ENCODE data around the gene SLC41A3.
"Not testable (repeated sequence)": the region's sequence is repeated elsewhere in the genome, so short reads cannot be mapped to it uniquely, and the experiment has no call there.

The SLC41A3 gene

DNA sequence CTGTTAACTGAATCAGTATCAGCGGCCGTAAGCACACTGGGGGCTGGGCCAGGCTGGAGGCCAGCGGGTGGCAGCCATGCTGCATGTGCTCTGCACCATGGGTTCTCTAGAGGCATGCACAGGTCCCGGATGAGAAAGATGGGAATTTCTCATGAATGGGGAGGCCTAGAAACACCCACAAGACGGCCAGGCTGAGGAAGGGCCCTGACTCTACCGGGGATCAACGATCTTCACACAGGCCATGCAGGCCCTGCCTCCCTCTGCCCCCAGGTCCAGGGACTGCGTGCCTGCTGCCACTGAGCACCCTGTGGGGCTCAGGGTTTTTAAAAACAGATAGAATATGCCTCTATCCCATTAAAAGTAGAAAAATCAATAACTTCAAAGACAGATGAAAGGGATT, 32.7 kb downstream of the SLC41A3 start:
- DNase-seq = no peak

DNA sequence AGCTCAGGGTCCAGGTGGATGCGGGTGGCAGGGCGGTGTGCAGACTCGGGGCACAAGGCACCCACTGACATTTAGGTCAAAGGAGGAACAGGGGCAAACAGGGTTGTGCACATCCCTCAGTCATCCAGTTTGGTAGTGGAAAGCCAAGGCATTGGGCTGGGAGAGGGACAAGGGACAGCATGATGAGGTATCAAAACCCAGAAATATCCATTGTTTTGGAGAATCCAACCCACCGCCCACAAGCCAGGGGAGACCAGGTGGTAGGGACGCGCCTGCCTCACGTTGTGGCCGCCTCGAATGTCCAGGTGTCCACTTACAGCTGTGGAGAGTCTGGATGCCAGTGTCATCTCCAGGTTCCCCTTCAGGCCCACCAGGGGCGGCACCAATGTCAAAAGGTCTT, 33.3 kb downstream of the SLC41A3 start:
- no peak for DNase-seq

DNA sequence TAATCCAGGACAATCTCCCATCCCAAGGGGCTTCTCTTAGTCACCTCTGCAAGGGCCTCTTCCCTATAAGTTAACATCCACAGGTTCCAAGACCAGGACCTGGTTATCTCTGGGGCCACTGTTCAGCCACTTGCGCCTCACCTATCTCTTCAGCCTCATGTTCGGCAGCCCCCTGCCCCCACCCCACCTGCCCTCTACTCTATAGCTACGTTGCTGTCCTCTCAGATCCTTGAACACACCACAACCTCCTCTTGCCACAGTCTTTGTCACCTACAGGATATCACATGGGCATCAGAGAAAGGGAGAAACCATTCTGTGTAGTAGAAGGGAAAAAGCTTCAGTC, 33.9 kb downstream of the SLC41A3 start:
- DNase-seq = no peak

DNA sequence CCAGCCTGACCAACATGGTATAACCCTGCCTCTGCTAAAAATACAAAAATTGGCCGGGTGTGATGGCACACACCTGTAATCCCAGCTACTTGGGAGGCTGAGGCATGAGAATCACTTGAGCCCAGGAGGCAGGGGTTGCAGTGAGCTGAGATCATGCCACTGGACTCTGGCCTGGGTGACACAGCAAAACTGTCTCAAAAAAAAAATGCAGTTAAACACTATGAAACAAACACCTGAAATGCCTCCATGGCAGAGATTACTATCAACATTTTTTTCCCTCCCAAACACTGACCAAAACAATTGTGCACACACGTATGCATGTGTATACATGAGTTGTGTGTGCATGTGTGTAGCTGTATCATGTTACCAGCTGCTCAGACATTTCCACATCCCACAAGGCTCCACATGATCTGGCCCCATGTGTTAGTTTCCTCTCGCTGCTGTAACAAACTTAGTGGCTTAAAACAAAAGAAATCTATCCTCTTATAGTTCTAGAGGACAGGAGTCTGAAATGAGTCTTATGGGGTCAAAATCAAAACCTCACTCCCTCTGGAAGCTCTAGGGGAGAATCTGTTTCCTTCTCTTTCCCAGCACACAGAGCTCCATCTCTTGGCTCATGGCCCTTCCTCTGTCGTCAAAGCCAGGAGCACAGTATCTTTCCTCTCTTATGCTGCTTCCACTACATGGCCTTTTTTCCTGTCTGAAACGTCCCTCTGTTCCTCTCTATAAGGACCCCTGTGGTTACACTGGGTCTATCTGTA, 34.5 kb downstream of the SLC41A3 start:
- no peak for DNase-seq

DNA sequence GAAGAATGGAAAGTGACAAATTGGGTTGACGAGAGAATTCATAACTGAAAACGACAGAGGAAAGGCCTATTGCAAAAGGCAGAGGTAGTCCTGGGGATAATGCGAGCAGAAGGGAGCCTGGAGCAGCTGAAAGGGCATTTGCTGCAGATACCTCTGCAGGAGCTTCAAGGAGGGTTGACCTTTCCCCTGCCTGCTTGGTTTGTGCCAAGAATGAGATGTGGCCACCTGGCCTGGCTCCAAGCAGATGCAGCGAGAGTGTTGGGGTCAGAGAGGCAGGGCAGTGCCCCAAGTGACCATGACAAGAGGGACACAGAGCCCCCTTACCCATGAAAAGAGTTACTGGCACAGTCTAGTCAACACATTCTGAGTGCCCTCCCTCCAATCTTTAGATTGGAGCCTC, 43.5 kb downstream of the SLC41A3 start:
- no peak for DNase-seq

DNA sequence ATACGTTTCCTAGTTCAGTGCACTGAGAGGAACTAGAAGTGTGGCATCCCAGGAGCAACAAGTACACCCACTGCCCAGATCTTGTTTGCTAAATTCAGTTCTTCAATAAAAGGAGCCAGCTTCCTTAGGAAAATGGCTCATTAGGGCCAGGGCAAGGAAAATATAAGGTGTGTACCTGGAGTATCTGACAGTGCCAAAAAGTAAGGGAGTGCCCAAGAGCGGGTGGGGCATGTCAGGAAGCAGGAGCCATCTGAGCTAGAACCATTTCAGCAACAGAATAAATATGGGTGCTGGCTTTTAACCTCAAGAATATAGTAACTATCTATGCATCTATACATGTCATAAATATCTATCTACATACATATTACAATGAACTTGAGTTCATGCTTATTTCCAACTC, 44.1 kb downstream of the SLC41A3 start:
- no peak for DNase-seq

DNA sequence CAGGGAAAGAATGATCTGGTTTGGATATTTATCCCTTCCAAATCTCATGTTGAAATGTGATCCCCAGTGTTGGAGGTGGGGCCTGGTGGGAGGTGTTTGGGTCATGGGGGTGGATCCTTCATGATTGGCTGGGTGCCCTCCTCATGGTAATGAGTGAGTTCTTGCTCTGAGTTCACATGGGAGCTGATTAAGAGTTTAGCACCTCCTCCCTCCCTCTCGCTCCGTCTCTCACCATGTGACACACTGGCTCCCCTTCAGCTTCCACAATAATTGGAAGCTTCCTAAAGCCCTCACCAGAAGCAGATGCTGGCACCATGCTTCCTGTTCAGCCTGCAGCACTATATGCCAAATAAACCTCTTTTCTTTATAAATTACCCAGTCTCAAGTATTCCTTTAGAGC, 45.1 kb downstream of the SLC41A3 start:
- not testable (repeated sequence) for DNase-seq

DNA sequence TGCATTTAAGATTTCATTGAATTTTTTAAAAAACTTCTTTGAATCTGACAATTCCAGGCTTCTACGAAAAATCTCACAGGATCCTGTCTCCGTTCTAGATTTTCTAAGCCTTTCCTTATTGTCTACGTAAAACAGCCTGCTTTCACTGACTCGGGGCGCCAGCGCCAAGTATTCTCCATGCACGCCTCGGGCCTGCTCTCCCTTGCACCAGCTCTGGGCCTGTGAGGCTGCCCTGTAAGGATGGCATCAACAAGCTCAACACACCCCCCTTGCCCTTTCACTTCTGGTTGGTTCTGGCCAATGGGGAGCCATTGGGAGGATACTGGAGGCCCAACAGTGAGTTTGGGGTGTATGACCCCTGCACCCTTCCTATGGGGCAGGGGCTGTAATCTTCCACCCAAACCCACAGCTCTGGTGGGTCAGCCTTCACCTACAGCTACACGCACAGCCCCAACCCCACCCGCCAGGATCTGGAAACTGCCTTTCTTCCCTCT, 47.8 kb downstream of the SLC41A3 start:
- DNase-seq = no peak

DNA sequence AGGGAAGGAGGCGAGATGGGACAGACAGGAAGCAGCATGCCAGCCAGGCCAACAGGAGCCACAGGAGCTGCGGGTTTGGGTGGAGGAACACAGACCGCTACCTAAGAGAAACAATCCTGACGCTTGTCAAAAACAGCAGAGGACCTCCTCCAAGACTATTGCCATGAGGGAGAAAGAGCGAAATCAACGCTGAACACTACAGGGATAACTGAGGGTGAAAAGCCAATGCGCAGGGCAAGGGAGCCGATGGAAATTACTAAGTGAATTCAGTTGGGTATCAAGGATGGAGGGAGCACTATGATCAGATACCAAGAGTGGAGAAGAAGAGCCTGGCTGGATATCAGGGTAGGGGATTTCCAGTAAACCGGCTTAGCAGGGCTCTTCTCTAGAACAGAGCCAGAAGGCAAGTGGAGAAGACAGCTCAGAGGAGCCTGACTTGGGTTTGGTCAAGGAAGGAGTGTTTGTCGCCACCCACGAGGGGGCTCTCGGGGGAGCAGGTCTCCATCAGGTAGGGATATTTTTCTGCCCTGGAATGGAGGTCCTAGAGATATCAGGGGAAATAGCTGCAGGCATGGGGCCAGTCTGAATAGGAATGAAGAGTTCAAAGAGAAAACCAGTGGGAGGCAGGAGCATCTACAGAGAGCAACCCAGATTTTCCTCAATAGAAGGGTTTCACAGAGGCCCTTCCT, 48.4 kb downstream of the SLC41A3 start:
- DNase-seq = no peak

DNA sequence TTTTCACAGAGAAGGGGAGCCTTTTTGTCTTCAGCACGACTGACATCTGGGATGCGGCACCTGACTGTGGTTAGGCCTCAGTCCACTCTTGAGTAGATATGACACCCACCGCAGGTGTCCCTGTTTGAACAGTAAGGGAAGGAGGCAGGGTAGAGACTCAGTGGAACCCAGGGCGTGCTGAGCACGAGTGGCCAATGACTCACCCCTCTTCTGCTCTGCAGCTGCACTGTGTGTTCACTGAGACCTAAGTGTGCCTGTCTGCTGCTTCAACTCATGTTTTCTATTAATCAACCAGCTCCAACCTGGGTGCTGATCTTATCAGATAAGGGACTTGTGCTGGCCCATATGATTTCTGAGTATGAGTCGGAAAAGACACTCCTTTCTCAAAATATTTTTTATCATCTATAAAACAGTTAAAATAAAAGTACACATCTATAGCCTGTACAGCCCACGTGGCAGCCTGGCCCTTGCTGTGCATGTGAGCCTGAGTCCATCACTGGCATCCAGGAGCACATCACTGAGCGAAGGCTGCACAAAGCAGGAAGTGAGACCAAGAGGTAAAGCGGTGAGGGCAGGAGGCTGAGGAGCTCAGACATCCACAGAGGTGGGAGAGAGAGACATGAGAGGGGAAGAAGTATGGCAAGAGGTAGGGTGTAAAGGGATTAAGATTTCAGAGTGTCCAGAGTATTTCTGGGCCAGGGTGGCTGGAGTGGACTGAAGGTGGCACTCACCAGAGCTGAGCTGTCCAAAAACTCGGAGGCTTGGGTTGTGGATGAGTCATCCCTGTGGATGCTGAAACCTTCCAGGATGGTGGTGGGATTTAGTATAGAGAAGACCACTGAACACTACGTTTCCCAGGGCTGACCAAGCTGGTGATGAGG, 49.2 kb downstream of the SLC41A3 start:
- peak; percentile 28 for DNase-seq

DNA sequence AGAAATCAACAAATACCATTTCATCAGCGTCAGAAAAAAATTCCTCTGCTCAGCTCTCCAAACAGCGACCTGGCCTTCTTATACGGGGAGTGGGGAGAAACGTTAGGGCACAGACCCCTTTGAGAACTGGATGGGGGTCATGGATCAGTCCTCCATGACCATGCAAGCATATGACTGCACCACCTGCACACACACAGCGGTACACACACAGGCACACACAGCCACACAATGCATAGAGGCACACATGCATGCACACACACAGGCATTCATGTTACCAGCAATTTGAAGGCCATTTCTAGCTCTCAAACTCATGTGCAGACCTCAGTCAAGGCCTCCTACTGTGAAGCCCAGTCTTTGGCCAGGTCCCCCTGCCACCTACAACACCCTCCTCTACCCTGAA, 50.2 kb downstream of the SLC41A3 start:
- DNase-seq = no peak

DNA sequence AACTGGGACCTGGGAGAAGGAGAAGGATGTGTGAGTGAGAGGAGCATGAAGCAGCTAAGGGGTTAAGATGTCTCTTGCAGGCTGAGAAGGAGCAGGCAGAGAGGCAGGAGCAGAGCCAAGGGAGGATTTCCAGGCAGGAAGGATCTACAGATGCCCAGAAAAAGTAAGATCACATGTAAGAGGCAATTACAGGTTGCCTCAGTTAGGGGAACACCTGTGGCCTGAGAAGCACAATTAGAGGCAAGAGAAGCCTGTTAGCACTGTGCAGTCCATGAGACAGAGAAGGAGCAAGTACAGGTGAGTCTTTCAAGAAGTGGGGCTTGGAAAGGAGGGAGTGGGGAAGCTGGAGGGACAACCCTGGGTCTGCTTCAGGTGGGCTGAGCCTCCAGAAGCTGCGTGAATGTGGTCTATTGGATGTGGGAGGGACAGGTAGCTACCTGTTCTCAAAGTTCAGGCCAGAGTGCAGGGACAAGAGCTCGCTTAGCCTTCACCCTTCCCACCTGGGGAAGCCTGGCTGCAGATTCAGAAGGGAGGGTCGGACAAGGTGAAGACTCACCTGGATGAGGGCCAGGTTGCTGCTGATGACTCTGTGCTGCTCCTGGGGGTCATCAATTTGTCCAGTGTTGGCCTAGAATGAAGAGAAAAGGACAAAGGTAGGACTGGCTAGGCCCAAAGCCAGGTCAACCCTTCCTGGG, 50.7 kb downstream of the SLC41A3 start:
- no peak for DNase-seq

DNA sequence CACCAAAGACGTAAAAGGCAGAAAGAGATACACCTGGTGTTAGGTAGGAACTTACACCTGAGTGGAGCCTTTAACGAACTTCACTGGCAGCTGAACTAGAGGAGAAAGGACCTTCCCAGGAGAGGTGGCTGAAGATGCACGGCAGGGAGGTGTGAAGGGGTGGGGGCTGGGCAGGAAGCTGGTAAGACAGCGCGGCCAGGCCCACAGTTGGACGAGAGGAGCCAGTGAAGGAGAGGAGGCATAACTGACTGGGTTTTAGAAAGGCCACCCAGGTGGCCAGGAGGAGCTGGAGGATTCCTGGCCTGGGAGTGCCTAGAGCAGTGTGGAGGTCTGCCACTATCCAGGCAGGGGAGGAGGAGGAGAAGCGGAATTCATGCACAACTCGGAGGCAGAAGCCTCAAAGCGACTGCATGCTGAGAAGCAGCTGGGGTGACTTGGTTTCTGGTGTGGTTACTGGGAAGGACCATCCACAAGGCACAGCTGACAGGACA, 51.9 kb downstream of the SLC41A3 start:
- DNase-seq = no peak

DNA sequence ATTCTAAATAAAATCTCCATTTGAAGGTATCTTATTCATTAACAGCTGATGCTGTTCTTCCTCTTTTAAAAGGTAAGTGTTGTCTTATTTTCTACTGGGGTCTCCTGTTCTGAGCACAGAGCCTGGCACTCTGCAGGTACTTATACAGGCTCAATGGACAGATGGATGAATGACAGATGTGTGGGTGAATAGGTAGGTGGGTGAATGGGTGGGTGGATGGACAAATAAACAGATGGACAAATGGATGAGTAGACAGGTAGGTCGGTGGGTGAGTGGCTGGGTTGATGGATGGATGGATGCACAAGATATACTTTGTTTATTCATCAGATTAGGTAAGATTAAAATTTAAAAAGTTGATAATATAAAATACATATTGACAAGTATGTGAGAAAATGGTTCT, 53.5 kb downstream of the SLC41A3 start:
- no peak for DNase-seq

DNA sequence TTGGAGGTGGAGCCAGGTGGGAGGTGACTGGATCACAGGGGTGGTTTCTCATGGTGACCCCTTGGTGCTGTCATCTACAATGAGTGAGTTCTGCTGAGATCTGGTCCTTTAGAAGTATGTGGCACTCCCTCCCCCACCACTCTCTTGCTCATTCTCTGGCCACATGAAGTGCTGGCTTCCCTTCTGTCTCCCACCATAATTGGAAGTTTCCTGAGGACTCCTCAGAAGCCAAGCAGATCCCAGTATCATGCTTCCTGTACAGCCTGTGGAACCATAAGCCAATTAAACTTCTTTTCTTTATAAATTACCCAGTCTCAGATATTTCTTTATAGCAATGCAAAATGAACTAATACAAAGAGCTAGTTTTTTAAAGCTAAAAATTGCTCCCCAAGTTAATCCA, 54.7 kb downstream of the SLC41A3 start:
- DNase-seq = no peak

DNA sequence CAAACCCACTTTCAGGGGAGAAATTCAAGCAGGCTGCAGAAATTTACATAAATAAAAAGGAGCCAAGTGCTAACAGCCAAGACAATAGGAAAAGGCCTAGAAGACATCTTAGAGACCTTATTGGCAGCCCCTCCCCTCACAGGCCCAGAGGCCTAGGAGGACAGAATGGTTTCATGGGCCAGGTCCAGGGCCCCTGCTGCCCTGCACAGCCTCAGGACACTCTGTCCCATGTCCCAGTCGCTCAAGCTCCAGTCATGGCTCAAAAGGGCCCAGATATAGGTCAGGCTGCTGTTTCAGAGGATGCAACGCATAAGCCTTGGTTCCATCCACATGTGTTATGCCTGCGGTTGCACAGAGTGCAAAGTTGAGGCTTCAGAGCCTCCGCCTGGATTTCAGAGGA, 55.8 kb downstream of the SLC41A3 start:
- no peak for DNase-seq

DNA sequence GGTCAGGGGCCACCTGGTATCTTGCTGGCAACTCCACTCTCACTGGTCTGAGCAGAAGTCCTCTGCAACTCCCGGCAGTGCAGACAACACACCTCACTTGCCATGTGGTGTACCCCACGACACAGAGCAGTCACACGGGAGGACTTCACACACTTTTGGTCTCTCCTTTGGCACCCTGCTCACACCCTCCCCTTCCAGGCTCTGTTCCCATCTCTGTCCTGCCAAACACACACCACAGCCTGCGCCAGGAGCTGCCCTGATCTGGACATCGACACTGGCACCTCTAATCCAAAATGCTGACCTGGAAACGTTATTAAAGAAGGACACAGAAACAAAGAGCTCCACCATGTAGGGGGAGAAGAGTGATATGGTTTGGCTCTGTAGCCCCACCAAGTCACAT, 57.2 kb downstream of the SLC41A3 start:
- no peak for DNase-seq

DNA sequence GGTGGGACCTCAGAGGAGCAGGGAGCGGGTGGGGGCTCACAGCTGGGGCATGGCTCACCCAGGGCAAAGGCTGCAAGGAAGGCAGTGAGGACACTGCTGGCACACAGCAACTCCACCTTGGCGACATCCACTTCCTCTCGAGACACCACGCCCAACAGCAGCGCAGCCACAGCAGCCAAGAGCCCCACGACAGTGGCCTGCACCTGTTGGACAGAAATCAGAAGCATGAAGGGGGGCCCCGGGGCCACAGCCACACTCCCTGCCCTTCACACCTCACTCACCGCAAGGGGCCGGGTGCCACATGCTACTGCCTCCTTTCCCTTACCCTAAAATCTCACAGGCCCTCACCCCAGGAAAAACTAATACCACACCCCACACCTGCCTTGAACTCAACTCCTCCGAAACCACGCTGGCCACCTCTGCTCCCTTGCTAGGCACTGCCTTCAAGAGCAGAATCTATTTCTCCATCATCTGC, 57.6 kb downstream of the SLC41A3 start:
- no peak for DNase-seq

DNA sequence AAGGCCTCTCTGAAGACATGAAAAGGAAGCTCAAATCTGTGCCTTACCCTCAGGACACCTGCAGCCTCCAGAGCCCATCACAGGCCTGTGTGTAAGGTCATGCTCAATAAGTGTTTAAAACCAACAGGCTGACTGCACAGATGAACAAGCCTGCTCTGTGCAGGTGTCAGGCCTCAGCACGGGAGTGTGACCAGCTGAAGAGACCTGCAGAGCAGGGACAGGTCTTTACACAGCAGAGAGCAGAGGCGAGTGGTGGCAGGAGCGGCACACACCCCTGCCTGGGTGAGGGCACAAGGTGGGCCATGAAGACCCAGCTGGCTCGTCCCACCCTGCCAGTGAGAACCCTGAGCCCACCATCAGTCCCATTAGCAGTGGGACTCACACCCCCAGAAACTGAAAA, 58.1 kb downstream of the SLC41A3 start:
- DNase-seq = no peak

DNA sequence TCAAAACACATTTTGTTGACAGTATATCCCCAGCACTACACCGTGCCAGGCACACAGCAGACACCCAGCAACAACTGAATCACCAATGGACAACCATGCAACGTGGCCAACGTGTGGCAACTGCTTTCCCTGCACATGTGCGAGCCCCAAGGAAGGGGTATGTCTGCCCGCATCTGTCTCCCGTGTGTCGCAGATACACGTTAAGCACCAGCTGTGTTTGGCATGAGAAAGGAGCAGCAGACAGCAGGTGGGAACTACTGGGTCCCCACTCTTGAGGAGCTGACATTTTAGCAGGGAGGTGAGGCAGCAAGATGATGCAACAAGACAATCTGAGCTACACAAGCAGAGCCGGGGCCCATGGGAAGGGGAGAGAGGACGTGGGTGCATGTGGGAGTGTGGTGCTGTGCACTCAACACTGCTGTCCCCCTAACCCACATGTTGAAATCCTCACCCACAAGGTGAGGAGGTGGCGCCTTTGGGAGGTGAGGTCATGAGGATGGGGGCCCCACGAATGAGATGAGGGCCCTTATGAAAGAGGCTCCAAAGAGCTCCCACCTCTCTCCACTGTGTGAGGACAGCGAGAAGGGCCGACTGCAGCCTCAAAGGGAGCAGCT, 58.7 kb downstream of the SLC41A3 start:
- no peak for DNase-seq

DNA sequence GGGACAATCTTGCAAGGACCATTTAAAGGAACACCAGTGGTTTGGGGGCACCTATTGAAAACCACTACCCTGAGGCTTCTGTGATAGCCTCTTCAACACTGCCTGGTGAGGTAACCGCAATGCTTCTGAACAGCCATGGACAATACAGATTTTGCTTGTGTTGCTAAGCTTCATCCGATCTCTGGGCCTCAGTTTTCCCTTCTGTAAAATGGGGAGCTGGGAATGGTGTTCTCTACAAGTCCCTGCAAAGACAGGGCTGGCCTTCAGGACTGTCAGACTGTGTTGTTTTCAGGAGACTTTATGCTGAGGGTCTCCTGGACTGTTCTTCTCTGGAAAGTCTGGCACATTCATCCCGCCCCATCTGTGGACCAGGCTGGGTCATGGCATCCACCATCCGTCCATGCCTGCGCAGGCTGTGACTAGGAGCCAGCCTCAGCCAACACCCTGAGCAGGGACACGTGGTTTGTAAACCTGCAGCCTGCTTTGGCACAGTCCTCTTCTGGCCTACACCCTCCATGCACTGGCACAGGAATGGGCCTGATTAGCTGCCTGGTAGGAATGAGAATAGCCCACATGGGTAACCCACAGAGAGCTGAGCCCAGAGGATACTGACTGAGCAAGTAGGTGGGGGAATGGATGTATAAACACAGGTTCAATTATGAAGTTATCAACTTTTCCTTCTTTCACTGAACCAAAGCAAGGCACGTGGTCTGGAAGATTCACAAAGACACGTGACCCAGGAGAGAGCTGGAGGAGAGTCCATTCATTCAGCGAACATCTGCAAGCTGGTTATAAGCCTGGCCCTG, 59.7 kb downstream of the SLC41A3 start:
- no peak for DNase-seq
